Measurements from ENCODE around the gene CTF1.

DNA sequence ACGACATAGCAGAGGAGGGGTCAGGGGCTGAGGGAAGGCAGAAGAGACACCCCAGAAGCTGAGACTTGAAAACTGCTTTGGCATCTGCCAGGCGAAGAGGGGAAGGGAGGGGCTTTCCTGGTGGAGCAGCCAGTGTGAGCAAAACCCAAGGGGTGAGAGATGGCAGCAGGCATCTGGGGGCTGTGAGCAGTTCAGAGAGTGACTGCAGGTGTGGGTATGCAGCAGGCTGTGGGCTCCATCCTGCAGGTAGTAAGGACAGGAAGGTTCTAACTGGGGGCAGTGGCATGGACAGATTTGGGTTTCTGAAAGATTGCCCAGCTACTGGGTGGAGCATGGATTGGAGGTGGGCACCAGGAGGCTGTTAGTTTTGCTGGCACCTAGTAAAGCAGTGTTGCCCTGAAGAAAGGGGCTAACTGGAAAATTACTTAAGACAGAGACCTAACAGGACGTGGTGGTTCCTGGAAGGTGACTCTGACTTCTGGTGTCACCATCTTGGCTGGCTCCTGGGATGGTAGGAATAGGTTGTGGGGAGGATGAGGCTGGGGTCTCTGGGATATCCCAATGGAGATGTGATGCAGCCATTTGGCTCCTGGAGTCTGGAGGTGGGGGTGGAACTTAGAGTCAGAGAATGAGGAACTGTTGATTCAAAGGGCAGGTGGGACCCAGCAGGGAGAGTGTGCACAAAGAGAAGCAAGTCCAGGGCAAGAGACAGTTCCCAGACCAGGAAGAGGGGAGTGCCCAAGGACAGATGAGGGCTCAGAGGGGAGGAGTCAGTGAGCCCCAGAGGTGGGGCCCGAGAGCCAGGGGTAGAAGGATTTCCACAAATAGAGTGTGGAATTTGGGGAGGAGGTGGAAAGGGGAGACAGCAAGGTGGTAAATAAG, 13.7 kb upstream of the CTF1 start:
- TF ChIP-seq, protein P1, sequence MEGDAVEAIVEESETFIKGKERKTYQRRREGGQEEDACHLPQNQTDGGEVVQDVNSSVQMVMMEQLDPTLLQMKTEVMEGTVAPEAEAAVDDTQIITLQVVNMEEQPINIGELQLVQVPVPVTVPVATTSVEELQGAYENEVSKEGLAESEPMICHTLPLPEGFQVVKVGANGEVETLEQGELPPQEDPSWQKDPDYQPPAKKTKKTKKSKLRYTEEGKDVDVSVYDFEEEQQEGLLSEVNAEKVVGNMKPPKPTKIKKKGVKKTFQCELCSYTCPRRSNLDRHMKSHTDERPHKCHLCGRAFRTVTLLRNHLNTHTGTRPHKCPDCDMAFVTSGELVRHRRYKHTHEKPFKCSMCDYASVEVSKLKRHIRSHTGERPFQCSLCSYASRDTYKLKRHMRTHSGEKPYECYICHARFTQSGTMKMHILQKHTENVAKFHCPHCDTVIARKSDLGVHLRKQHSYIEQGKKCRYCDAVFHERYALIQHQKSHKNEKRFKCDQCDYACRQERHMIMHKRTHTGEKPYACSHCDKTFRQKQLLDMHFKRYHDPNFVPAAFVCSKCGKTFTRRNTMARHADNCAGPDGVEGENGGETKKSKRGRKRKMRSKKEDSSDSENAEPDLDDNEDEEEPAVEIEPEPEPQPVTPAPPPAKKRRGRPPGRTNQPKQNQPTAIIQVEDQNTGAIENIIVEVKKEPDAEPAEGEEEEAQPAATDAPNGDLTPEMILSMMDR (IDR thresholded peaks at IDR 0.05): no peak
- no peak for TF ChIP-seq ZFX (IDR thresholded peaks at IDR 0.05; ENCODE audit: borderline replicate concordance)
